ENCODE measurements around the gene LGALS4.
A peak's percentile ranks its signal among the peaks of the same experiment; 100 is the strongest.
"Not testable (repeated sequence)": the region's sequence is repeated elsewhere in the genome, so short reads cannot be mapped to it uniquely, and the experiment has no call there.

The LGALS4 gene, protein sequence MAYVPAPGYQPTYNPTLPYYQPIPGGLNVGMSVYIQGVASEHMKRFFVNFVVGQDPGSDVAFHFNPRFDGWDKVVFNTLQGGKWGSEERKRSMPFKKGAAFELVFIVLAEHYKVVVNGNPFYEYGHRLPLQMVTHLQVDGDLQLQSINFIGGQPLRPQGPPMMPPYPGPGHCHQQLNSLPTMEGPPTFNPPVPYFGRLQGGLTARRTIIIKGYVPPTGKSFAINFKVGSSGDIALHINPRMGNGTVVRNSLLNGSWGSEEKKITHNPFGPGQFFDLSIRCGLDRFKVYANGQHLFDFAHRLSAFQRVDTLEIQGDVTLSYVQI

DNA sequence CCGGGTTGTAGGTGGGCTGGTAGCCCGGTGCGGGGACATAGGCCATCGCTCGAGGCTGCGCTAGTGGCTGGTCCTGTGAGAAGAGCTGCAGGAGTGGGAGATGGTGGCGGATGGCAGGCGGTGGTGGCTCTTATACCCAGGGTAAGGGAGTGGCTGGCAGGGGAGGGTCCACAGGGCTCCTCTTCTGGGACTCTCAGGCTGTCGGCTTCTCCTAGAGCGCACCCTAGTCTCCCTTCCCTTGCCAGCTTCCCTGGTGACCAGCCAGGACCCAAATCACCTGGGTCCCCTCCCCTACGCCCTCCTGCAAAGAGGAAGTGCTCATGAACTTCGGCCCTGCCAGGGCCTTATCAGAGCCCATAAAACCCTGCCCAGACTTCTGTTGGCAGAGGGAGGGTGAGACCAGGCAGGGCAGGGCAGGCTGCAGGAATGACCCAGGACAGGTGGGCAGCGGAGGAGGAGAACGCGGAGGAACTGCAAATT is at the start of gene LGALS4:
Gene LGALS4, minus strand, starts transcription at position 105 of the 480 bp plus-strand sequence. Its CDS starts 59 bp downstream, at position 46.
- DNase-seq = no peak

DNA sequence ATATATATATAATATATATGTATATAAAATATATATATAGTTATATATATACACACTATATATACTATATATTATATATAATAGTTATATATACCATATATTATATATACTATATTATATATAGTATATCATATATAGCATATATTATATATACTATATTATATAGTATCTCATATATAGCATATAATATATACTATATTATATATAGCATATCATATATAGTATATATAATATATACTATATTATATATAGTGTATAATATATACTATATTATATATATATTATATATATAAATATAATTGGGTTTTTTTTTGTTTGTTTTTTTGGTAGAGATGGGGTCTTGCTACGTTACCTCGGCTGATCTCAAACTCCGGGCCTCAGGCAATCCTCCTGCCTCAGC is 48.6 kb upstream of the LGALS4 start:
- DNase-seq = no peak

DNA sequence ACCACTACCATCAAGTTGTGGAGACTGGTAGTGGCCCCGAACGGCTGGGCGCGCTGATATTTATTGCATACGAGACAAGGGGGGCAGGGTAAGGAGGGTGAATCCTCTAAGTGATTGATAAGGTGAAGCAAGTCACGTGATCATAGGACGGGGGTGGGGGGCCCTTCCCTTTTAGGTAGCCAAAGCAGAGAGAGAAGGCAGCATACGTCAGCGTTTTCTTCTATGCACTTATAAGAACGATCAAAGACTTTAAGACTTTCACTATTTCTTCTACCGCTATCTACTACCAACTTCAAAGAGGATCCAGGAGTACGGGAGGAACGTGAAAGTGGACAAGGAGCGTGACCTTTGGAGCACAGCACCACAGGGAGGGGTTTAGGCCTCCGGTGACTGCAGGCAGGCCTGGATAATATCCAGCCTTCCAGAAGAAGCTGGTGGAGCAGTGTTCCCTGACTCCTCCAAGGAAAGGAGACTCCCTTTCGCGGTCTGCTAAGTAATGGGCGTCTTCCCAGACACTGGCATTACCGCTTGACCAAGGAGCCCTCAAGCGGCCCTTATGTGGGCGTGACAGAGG is 47.0 kb upstream of the LGALS4 start:
- not testable (repeated sequence) for DNase-seq

DNA sequence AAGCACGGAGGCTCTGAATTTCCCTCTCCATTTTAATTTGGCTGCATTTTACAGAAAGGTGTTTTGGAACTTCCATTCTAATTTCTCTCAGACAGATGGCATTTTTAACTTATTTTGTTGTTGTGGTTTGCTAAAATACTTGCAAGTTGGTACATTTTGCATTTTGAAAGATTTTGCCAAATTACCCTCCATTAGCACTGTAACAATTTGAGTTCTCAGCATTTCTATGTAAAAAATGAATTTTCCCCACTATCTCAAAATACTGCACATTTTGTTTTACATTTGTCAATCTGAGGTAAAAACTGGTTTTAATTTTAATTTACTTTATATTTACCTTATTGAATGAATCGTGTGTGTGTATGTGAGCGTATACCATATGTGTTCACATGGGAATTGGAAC is 44.1 kb upstream of the LGALS4 start:
- DNase-seq = no peak

DNA sequence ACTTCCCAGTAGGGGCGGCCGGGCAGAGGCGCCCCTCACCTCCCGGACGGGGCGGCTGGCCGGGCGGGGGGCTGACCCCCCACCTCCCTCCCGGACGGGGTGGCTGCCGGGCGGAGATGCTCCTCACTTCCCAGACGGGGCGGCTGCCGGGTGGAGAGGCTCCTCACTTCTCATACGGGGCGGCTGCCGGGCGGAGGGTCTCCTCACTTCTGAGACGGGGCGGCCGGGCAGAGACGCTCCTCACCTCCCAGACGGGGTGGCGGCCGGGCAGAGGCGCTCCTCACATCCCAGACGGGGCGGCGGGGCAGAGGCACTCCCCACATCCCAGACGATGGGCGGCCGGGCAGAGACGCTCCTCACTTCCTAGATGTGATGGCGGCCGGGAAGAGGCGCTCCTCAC is 43.0 kb upstream of the LGALS4 start:
- not testable (repeated sequence) for DNase-seq

DNA sequence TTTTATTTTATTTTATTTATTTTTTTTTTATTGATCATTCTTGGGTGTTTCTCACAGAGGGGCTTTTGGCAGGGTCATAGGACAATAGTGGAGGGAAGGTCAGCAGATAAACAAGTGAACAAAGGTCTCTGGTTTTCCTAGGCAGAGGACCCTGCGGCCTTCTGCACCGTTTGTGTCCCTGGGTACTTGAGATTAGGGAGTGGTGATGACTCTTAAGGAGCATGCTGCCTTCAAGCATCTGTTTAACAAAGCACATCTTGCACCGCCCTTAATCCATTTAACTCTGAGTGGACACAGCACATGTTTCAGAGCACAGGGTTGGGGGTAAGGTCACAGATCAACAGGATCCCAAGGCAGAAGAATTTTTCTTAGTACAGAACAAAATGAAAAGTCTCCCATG is 42.2 kb upstream of the LGALS4 start:
- DNase-seq = not testable (repeated sequence)

DNA sequence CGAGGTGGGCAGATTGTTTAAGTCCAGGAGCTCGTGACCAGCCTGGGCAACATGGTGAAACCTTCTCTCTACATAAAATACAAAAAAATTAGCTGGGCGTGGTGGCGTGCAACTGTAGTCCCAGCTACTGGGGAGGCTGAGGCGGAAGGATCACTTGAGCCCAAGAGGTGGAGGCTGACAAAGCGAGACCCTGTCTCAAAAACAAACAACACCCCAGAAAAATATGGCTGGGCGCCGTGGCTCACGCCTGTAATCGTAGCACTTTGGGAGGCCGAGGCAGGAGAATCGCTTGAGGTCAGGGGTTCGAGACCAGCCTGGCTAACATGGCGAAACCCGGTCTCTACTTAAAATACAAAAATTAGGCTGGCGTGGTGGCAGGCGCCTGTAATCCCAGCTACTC is 40.5 kb upstream of the LGALS4 start:
- no peak for DNase-seq

DNA sequence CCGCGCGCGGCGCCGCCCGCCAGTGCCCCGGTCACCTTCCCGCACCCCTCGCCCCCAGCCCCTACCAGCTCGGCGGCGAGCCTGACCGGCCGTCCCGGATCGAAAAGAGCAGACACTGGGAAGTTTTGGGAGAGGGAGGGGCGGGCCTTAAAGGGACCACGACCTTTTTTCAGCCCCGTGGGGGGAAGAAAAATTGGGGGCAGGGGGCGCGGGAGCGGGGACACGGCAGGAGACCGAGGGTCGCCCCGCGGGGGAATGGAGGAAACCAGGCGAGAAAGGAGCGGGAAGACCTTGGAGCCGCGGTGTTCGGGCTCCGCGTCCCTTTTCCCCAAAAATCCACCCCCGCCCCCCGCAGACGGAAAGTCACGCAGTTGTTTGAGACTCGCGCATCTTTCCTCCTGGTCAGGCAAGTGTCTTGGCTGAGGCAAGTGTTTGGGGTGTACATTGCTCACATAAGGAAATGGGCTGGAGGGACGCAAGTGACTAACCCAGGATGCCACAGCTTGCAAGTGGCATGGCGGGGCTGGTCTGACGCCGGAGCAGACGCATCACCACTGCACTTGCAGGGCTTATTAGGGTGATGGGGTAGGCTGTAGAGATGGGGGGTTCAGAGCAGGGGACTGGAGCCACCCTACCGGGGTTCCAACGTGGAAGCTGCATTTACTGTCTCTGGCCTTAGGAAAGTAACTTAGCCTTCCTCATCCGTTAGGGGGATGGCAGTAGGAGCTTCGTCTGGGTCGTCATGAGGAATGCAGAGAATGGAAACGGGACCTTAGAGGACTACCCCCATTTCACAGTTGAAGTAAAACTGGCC is 39.7 kb upstream of the LGALS4 start:
- DNase-seq = peak; percentile 71

DNA sequence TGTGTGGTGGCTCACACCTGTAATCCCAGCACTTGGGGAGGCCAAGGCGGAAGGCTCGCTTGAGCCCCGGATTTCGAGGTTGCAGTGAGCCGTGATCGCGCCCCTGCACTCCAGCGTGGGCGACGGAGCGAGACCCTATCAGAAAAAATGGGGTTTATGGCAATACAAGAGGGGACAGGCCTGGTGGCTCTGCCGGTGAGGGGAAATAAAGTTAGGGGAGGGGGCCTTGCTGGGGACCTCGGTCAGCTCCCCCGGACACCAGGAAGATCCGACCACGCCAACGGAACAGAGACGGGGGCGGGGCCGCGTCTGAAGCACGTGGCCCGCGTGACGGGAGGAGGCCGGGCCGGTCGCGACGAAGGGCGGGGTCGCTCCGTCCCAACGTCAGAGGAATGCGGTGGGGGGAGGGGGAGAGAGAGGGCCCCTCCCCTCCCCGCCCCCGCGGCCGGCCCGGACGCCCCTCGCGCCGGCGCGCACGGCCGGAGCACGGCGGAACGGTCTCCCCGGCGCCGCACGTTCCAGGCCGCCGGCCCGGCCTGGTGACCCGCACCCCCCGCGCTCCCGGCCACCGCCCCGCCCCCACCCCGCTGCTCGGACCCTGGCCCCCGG is 39.0 kb upstream of the LGALS4 start:
- peak; percentile 92 for DNase-seq

DNA sequence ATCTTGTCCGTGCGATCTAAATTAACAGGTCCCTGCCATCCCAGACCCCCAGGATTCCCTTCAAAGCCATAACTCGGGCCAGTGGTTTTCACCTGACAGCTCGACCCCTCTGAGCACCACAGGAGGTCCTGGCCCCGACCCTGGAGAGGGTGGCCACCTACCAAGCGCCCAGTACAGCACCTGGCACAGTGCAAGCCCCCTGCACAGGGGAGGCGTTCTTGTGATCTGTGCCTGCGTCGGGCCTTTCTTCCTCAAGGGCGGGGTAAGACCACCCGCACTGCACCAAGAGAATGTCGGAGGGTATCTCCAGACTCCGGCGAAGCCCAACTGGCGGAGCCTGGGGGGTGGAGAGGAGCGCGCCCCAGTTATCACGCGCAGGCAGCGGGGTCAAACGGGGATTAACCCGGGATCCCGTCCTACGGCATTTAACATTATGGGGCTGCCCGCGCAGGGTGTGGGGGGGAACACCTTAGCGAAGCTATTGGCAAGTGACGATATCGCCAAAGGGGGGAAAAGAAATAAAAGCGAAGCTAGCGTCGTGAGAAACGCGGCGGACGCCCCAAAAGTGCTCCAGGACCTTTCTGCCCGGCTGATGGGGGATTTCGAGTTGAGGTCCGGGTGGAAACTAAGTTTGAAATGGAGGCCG is 38.4 kb upstream of the LGALS4 start:
- DNase-seq = peak; percentile 48

DNA sequence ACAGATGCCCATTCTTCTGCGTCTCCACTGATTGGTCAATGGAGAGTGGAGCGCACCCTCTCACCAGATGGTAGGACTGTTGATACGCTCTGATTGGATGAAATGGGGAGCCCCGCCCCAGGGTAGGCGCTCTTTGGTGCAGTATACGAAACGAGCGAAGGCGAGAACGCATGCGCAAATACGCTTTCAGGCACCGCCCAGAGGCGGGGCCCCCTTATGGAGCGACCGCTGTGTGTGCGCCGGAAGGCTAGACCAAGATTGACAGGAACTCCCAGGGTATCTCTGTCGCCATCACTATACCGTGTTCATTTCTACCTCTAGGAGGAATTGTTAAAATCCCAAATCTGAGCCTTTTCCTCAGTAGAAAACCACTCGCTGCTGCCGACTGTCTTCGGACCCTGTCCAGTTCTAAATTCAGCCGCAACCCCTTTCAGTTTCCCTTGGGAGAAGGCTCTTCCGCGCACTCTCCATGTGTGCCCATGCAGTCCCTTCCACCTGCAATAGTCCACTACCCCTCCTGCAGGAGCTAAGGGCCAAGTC is 37.8 kb upstream of the LGALS4 start:
- DNase-seq = no peak

DNA sequence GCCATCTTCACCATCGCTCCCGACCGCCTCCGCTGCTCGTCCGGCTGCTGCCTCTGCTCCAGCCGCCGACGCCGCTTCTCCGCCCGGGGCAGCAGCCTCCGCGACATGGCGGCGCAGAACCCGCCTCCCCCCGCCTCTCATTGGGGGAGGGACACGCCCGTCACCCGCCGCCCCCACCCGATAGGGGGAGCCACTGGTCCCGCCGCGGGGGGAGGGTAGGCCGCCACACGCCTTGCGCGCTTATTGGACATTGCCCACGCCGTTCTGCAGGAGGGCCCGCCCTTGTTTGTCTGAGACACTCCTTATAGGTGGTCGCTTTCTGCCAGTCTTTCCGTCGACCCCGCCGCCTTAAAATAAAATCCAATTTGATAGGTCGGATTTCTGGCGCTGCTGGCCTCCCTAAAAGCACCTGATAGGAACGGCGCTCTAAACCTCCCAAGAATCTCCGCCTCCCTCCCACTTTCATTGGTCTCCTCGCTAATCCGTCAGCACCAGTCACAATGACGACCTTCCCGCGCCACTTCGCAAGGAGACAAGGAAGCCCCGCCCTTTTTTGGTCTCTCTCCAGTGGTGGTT is 37.2 kb upstream of the LGALS4 start, which contains the start of gene HNRNPL:
Gene HNRNPL, minus strand, starts transcription at position 127 of the 576 bp plus-strand sequence. Its CDS starts 20 bp downstream, at position 107.
- peak; percentile 100 for DNase-seq

DNA sequence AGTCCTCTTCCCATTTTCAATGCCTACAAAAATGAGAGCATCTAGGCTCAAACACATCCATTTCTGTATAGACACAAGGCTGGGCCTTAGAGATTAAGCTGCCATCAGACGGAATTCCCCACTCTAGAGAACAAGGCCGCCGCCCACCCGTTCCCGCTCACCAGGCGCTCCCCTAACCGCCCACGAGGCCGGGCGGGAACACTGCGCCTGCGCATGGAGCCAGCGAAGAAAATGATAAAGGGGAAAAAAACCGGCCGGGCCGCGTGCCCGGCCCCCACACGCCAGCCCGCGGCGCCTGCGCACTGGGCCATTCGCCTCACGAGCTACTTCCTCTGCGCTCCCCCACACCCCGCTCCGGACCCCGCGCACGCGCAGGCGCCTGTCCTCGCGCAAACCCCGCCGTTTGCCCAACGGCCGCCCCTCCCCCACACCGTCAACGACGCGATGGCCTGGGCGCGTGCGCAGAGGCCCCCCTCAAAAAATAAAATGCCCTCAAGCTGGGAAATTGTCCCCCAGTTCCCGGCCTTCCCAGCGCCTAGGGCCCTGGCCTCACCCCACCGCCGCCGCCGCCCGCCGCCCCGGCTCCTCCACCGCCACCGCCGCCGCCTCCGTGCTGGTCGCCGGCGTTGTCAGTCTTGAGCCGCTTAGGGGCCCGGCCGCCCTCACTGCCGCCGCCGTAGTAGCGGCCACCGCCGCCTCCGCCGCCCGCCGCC is 36.6 kb upstream of the LGALS4 start:
- peak; percentile 98 for DNase-seq

DNA sequence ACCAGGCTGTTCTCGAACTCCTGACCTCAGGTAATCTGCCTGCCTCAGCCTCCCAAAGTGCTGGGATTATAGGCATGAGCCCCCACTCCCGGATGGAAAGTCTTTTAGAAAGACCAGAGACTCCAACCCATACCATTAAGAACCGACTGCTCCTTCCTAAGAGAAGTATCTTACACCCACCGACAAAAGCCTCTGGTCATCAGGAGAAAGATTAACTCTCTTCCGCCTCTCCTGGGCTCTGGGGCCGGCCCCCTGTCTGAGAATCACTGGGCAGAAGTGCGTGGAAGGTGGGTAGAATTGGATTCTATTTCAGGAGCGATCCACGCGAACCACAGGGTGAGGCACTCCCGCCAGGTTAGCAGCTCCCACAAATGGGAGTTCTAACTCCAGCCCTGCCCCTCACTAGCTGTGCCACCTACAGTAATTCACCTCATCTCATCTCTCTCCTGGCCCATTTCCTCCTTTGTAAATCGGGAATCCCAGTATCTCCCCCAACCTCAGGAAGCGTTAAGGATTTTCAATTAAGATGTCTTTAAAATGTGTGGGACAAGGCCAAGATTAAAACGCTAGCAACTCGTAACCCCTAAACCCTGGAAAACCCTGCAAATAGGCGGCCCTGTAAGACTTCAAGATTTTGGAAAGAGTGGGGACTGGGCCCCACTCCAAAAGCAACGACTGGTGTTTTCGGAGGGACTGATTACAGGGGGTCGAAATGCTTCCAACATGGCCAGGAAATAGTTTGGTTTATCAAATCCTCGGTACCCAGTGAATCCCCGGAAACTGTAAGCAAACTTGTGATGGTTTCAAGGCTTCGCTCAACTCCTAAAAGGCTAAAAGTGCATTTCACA is 35.8 kb upstream of the LGALS4 start:
- DNase-seq = no peak

DNA sequence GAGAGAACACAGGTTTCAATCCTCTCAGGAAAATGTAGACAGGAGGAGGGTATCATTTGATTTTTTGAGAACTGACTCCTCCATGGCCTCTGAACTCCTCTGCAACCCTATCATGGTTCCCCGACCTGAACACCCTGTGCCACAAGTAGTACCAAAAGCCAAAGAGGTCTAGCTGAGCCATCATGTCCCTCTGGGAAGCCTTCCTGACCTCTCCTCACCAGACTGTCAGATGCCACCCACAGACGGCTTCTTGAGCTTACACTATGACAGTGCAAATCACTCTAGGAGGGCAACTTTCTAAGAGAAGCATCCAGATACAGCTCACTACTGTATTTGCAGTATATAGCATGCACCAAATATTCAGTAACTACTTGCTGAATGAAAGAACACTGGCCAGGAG is 33.4 kb upstream of the LGALS4 start:
- no peak for DNase-seq

DNA sequence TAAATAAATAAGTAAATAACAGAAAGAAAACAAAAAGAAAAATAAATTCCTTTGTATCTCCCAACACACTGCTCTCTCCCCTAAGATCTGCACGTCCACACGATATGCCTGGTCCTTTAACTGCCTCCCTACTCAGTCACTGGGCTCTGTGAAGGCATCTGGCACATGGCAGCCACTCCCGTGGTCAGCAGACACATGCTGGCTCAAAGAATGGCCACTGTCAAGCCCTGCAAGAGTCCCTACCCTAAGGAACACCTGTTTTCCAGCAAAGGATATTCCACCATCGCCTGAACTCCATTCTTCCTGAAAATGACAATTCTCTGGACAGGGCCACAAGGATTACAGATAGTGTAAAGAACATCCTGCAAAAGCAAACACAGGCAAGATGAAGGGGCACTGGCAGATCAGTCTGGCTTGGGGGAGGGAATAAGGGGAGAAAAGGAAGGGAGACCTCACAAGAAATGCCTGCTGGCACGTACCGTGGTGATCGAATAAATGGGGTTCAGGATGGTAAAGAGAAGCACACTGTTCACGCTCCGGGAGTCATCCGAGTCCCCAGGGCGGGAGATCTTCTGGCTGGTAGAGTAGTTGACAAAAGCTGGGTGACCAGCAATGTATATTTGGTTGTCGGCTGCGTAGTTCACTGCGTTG is 32.8 kb upstream of the LGALS4 start:
- no peak for DNase-seq

DNA sequence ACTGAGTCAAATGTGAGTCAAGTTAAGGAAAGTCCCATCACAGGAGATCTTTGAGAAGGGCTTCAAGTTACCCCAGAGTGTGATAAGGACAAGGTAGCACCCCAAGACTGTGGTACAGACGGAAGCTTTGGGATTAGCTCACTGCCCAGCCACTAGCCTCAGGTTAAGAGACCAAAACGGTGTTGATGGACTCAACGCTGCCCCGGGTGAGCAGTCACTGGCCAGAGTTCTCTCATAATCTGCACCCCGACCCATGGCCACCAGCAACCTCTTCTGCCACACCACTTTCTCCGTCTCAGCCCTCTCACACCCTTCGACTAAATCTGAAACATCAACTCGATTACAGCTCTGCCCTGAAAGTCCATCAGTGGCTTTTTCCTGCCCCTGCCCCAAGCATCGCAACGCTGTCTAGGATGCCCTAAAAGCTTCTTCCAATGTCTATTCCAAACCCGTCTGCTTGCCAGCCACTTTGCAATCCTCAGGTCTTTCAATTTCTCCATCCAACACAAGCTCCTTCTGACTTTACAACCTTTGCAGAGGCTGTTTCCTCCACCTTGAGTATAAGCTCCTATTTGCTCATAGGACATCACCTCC is 31.4 kb upstream of the LGALS4 start:
- no peak for DNase-seq

DNA sequence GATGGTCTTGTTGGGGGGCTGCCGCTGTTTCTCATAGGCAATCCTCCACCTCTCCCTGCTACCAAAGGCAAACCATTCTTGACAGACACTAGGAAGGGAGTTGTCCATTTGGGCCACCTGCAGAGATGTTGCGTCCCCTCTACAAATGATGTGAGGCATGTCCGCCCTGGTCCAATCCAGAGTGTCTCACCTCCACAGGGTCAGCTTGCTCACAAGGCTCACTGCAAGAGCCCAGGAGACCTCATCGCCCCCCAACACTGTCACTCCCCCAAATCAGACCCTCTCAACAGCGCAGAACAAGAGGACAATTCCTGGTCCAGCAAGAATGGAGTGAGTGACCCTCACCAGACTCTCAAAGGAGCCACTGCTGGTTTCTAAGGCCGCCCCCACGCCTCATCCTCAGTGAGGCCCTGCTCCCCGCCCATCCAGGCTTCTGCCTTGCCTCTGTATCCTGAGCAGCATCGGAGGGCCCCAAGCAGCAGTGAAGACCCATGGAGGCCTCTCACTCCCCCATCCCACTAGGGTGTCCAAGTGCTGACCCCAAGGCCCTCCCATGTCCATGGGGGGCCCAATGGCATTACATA is 30.5 kb upstream of the LGALS4 start:
- DNase-seq = no peak
